Measurements from ENCODE around the gene GRAMD2B. TPM values are rescaled to one million over a fixed set of nuclear protein-coding genes. Genes with fewer than 3 reads are reported as not detected.

GRAMD2B gene
- total and polyA plus RNA-seq, 2 of the 8 experiments (the other 6 are each of a cell fraction or from before 2014, with no cell fraction given): 6.4 to 9.4 TPM

DNA sequence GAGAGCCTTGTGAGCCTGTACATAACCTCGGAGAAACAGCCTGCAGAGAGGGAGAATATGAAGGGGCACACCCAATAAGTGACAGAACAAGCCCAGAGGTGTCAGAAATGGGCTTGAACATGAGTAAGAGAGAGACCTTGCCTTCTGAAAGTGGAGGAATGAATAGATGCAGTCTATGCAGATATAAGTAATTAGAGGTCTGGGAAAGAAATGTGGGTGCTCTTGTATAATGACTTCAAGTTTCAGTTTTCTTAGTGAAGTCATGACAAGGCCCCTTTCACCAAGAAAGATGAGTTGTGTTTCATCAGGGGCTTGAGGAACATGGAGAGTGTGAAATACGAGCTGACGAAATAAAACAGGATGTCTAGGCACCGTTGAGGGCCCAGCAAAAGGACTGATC is 15.1 kb downstream of the GRAMD2B start:
- no peak overlapping the region for H2BK20ac ChIP-seq (ENCODE audit: low read length)
- H4K5ac ChIP-seq (ENCODE audit: insufficient read length, low read depth, low read length): no peak overlapping the region
- no peak overlapping the region for H3K14ac ChIP-seq (ENCODE audit: insufficient read length)
- H3K23ac ChIP-seq (ENCODE audit: insufficient read length): no peak overlapping the region
- H2AFZ ChIP-seq (ENCODE audit: low read length): no peak overlapping the region
- no peak overlapping the region for H2BK5ac ChIP-seq (ENCODE audit: low read depth, low read length)
- TF ChIP-seq, protein P1, sequence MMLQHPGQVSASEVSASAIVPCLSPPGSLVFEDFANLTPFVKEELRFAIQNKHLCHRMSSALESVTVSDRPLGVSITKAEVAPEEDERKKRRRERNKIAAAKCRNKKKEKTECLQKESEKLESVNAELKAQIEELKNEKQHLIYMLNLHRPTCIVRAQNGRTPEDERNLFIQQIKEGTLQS (IDR thresholded peaks at IDR 0.05; ENCODE audit: insufficient read depth, low read depth, low read length): no peak
- TF ChIP-seq RXRA (IDR thresholded peaks at IDR 0.05; ENCODE audit: insufficient read depth, low read depth, low read length) (no peak), KDM4A (IDR thresholded peaks at IDR 0.05; ENCODE audit: low read depth, low read length, severe bottlenecking) (no peak), BCL11A (IDR thresholded peaks at IDR 0.05; ENCODE audit: low read depth in 2 of 2, low read length in 2 of 2) (no peak), CHD1 (IDR thresholded peaks at IDR 0.05; ENCODE audit: low read depth, low read length) (no peak), SP2 (IDR thresholded peaks at IDR 0.05; ENCODE audit: low read length) (no peak)
- TF ChIP-seq, protein P2, sequence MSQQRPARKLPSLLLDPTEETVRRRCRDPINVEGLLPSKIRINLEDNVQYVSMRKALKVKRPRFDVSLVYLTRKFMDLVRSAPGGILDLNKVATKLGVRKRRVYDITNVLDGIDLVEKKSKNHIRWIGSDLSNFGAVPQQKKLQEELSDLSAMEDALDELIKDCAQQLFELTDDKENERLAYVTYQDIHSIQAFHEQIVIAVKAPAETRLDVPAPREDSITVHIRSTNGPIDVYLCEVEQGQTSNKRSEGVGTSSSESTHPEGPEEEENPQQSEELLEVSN (IDR thresholded peaks at IDR 0.05): no peak
- no peak for DNase-seq (ENCODE audit: low read depth in 1 of 2, low spot score in 2 of 2)
- no peak overlapping the region for H3K4me3 ChIP-seq (ENCODE audit: extremely low read depth in 1 of 4, insufficient read depth in 2 of 4, low read depth in 3 of 4, low read length in 4 of 4)
- no peak overlapping the region for H3K4me2 ChIP-seq (ENCODE audit: insufficient read depth in 1 of 2, low read depth in 2 of 2, low read length in 2 of 2)
- no peak overlapping the region for H3K18ac ChIP-seq (ENCODE audit: extremely low read depth, low read length)
- H3K4me1 ChIP-seq (replicated peaks in 1 of 4; ENCODE audit: control insufficient read depth in 3 of 4, insufficient read depth in 4 of 4, low read length in 3 of 4): no peaks in the 10 kb centered on the region
- no peak overlapping the region for H3K27ac ChIP-seq (ENCODE audit: low read depth, low read length)
- H4K91ac ChIP-seq (replicated peaks; ENCODE audit: insufficient read length, low read length): no peak overlapping the region
- H2BK120ac ChIP-seq (replicated peaks; ENCODE audit: low read depth, low read length): no peak overlapping the region
- H2BK15ac ChIP-seq (ENCODE audit: low read length): no peak overlapping the region
- H3K9me3 ChIP-seq (ENCODE audit: insufficient read depth in 2 of 2, low read depth in 1 of 2, low read length in 1 of 2): no peaks in the 10 kb centered on the region
- no peak for FAIRE-seq
- no peaks in the 10 kb centered on the region for H3K23me2 ChIP-seq (ENCODE audit: low read depth, low read length)
- POLR2A ChIA-PET (ENCODE audit: partially characterized antibody): interaction anchor here (1.8 kb wide), 1 partner anchor 15 kb away, joined by 6 read pairs; the partner anchor contains the start of gene GRAMD2B
- H4K8ac ChIP-seq (ENCODE audit: extremely low read depth, insufficient read depth, low read length): no peak overlapping the region
- CTCF ChIA-PET (ENCODE audit: partially characterized antibody): interaction anchor here (0.9 to 1.5 kb wide), 3 partner anchors 34 to 96 kb away, joined by 3 to 7 read pairs (median 3); no protein-coding TSS in a partner anchor
- no peak overlapping the region for H3K9ac ChIP-seq (replicated peaks in 1 of 4; ENCODE audit: extremely low read depth in 1 of 4, low read depth in 3 of 4, low read length in 3 of 4)
- 0 out of 4 replicates have a peak, but pooled peaks cover 0 to 4% of the 10 kb centered on the region in 2 experiments for H3K79me2 ChIP-seq (ENCODE audit: control insufficient read depth in 1 of 2, insufficient read depth in 2 of 2, low read length in 2 of 2)
- H3K56ac ChIP-seq (replicated peaks; ENCODE audit: insufficient read length, low read depth, low read length): no peak overlapping the region
- H2BK12ac ChIP-seq (ENCODE audit: low read depth, low read length): no peak overlapping the region
- H3K36me3 ChIP-seq (ENCODE audit: control insufficient read depth in 2 of 4, insufficient read depth in 4 of 4, low read length in 3 of 4): no peaks in the 10 kb centered on the region; a peak in 2 of 8 replicates
- H4K20me1 ChIP-seq (replicated peaks in 1 of 2; ENCODE audit: control insufficient read depth in 1 of 2, insufficient read depth in 2 of 2, low read length in 2 of 2): no peaks in the 10 kb centered on the region
- no peak overlapping the region for H3K4ac ChIP-seq (replicated peaks; ENCODE audit: insufficient read length, low read depth, low read length)
- no peak overlapping the region for H2AK5ac ChIP-seq (ENCODE audit: low read depth, low read length)
- WGBS, 2 experiments (ENCODE audit: extremely low coverage in 1 of 2, insufficient coverage in 1 of 2, insufficient read length in 1 of 2, insufficient replicate concordance in 2 of 2, low coverage in 1 of 2, low lambda C conversion rate in 2 of 2, missing lambda C conversion rate in 1 of 2): 96% methylated on average over 4 of the region's 4 CpGs; no CpG with 5 or more reads in 1 of the 2 experiments
- no peaks in the 10 kb centered on the region for H3K27me3 ChIP-seq (replicated peaks in 1 of 4; ENCODE audit: control insufficient read depth in 3 of 4, extremely low read depth in 1 of 4, insufficient read depth in 3 of 4, low read length in 3 of 4)
- H3K79me1 ChIP-seq (ENCODE audit: low read depth, low read length): peaks cover 2% of the 10 kb centered on the region; the same call in 1 of the 2 replicates

Measured in H1 (cell line).